PC-3 (cell line): ENCODE data around the gene PPP1R16B. TPM values are rescaled to one million over a fixed set of nuclear protein-coding genes. Genes with fewer than 3 reads are reported as not detected.

Experiments used
- ATAC-seq: fragments of 200-7000 bp; cut with Tn5 transposase; 2 replicates; pipeline ENCODE4 v1.9.1; 2020; ENCODE audit warnings: mild to moderate bottlenecking, moderate library complexity
- BruUV-seq: library from RNA; stranded (reverse); fragments of 400-500 nt; replicated peaks from 2 replicates; lab custom pipeline; 2021; lab: Mats Ljungman, UMichigan
- CTCF ChIA-PET: fragments of 300-600 bp; sonication (Branson Sonifier 250); formaldehyde crosslinking; loops from one replicate; lab custom pipeline; 2022; ENCODE audit warnings: antibody characterized with exemption; lab: Charles Lee
- POLR2A ChIA-PET: fragments of 300-600 bp; sonication (Branson Sonifier 250); formaldehyde crosslinking; loops from one replicate; lab custom pipeline; 2022; ENCODE audit warnings: antibody characterized with exemption; ENCODE audit not compliant: unreplicated experiment; lab: Charles Lee
- DNase-seq: peaks from one replicate; pipeline ENCODE4 v3.0.0-alpha.2; 2015
- H2AFZ ChIP-seq: fragments of 300-600 bp; sonication (generic); 2 replicates; pipeline ENCODE4 v1.6.0; 2016; ENCODE audit warnings: antibody characterized with exemption, low read length
- H3F3A ChIP-seq: fragments of 300-600 bp; sonication (generic); one replicate; pipeline ENCODE4 v1.6.0; 2017; ENCODE audit warnings: antibody characterized with exemption, low read length, control low read depth, mild to moderate bottlenecking; ENCODE audit not compliant: unreplicated experiment
- H3K27ac ChIP-seq: fragments of 300-600 bp; sonication (generic); 2 replicates; pipeline ENCODE4 v1.5.1; 2016; ENCODE audit warnings: mild to moderate bottlenecking, low read length
- H3K27me3 ChIP-seq: fragments of 300-600 bp; sonication (generic); 2 replicates; pipeline ENCODE4 v1.6.1; 2016; ENCODE audit warnings: low read length, mixed read lengths
- H3K36me3 ChIP-seq: fragments of 300-600 bp; sonication (generic); 2 replicates; pipeline ENCODE4 v1.6.1; 2016; ENCODE audit warnings: low read depth, mixed run types, low read length, mixed read lengths
- H3K4me1 ChIP-seq: fragments of 300-600 bp; sonication (generic); 2 replicates; pipeline ENCODE4 v1.5.1; 2016; ENCODE audit warnings: low read length; ENCODE audit not compliant: insufficient read depth
- H3K4me2 ChIP-seq: fragments of 300-600 bp; sonication (generic); 2 replicates; pipeline ENCODE4 v1.6.0; 2016; ENCODE audit warnings: low read length
- H3K4me3 ChIP-seq: fragments of 300-600 bp; sonication (generic); 2 replicates; pipeline ENCODE4 v1.5.1; 2016; ENCODE audit warnings: mild to moderate bottlenecking, low read length, mixed read lengths
- H3K79me2 ChIP-seq: fragments of 300-600 bp; sonication (generic); 2 replicates; pipeline ENCODE4 v1.6.1; 2017; ENCODE audit warnings: low read length, mixed read lengths
- H3K9ac ChIP-seq: fragments of 300-600 bp; sonication (generic); 2 replicates; pipeline ENCODE4 v1.6.0; 2016; ENCODE audit warnings: mild to moderate bottlenecking, low read length
- H3K9me2 ChIP-seq: fragments of 300-600 bp; sonication (generic); replicated peaks from 2 replicates; pipeline ENCODE4 v1.6.1; 2016; ENCODE audit warnings: mixed run types, low read length, mixed read lengths
- H3K9me3 ChIP-seq: fragments of 300-600 bp; sonication (generic); 2 replicates; pipeline ENCODE4 v1.6.1; 2016; ENCODE audit warnings: low read length, mixed read lengths
- H4K20me1 ChIP-seq: fragments of 300-600 bp; sonication (generic); 2 replicates; pipeline ENCODE4 v1.6.1; 2016; ENCODE audit warnings: low read length, mixed read lengths
- CTCF ChIP-seq: fragments of 300-600 bp; sonication (generic); conservative IDR thresholded peaks from 2 replicates; pipeline ENCODE4 v1.5.1; 2017; ENCODE audit warnings: antibody characterized with exemption, low read depth, mild to moderate bottlenecking, low read length
- EZH2 ChIP-seq: fragments of 300-600 bp; sonication (generic); IDR thresholded peaks from one replicate; pipeline ENCODE4 v1.6.1; 2017; ENCODE audit warnings: antibody characterized with exemption, mild to moderate bottlenecking, low read length; ENCODE audit not compliant: unreplicated experiment
- EZH2phosphoT487 ChIP-seq: fragments of 300-600 bp; sonication (generic); IDR thresholded peaks from 2 replicates; pipeline ENCODE4 v1.6.1; 2018; ENCODE audit warnings: mild to moderate bottlenecking, antibody characterized with exemption, low read length, borderline replicate concordance
- intact Hi-C: fragments of 100-400 bp; cut with micrococcal nuclease; formaldehyde crosslinking; loops from 2 replicates; pipeline ENCODE4 v1.9.0; 2023
- total RNA-seq: library from RNA; depleted of rRNA; stranded (reverse); fragments of >200 nt; gene quantifications from 2 replicates; pipeline ENCODE4 v1.2.3, GENCODE V29; 2014

Gene PPP1R16B
- total RNA-seq, 1 experiment from 2014 or later = 0.04 TPM

GRCh38 chr20:38835792-38836191 lies 30.3 kb downstream of the PPP1R16B start:
- no peak for TF ChIP-seq EZH2
- no peak for TF ChIP-seq CTCF
- no peak for TF ChIP-seq EZH2phosphoT487
- H3K4me2 ChIP-seq = no peak overlapping the region
- ATAC-seq = no peak
- CTCF ChIA-PET = no interaction called here
- BruUV-seq = no TSS peak
- peaks cover 25% of the 10 kb centered on the region for H3K27me3 ChIP-seq
- no peak for DNase-seq
- intact Hi-C loops = no loop called here
- H3K36me3 ChIP-seq = no peaks in the 10 kb centered on the region
- no peaks in the 10 kb centered on the region for H3K79me2 ChIP-seq
- H3F3A ChIP-seq = no peaks in the 10 kb centered on the region
- POLR2A ChIA-PET = no interaction called here
- no peak overlapping the region for H2AFZ ChIP-seq
- no peaks in the 10 kb centered on the region for H3K4me1 ChIP-seq
- no peak overlapping the region for H3K27ac ChIP-seq
- no peak overlapping the region for H3K9ac ChIP-seq
- no peaks in the 10 kb centered on the region for H3K9me2 ChIP-seq
- no peak overlapping the region for H3K4me3 ChIP-seq
- H4K20me1 ChIP-seq = no peaks in the 10 kb centered on the region
- H3K9me3 ChIP-seq = no peaks in the 10 kb centered on the region

GRCh38 chr20:38836991-38837390 lies 31.5 kb downstream of the PPP1R16B start:
- POLR2A ChIA-PET = no interaction called here
- Histone ChIP-seq H4K20me1 (no peaks in the 10 kb centered on the region), H3F3A (no peaks in the 10 kb centered on the region), H3K36me3 (no peaks in the 10 kb centered on the region), H2AFZ (no peak overlapping the region), H3K9me3 (no peaks in the 10 kb centered on the region), H3K4me2 (no peak overlapping the region), H3K9me2 (no peaks in the 10 kb centered on the region), H3K9ac (no peak overlapping the region), H3K79me2 (no peaks in the 10 kb centered on the region), H3K27me3 (peaks cover 35% of the 10 kb centered on the region), H3K27ac (no peak overlapping the region), H3K4me3 (no peak overlapping the region), H3K4me1 (no peaks in the 10 kb centered on the region)
- TF ChIP-seq EZH2 (no peak), CTCF (no peak), EZH2phosphoT487 (no peak)
- ATAC-seq = no peak
- no TSS peak for BruUV-seq
- CTCF ChIA-PET = no interaction called here
- intact Hi-C loops = no loop called here
- no peak for DNase-seq

GRCh38 chr20:38838326-38838725 lies 32.8 kb downstream of the PPP1R16B start:
- ATAC-seq (no peak), DNase-seq (no peak)
- Histone ChIP-seq H3K9me3 (no peaks in the 10 kb centered on the region), H3K9me2 (no peaks in the 10 kb centered on the region), H3K4me3 (no peak overlapping the region), H3F3A (no peaks in the 10 kb centered on the region), H3K27ac (no peak overlapping the region), H3K36me3 (no peaks in the 10 kb centered on the region), H3K4me2 (no peak overlapping the region), H3K27me3 (peaks cover 35% of the 10 kb centered on the region), H3K79me2 (no peaks in the 10 kb centered on the region), H2AFZ (no peak overlapping the region), H3K4me1 (no peaks in the 10 kb centered on the region), H4K20me1 (no peaks in the 10 kb centered on the region), H3K9ac (no peak overlapping the region)
- TF ChIP-seq EZH2phosphoT487 (no peak), EZH2 (no peak), CTCF (no peak)
- intact Hi-C loops = no loop called here
- ChIA-PET CTCF (no interaction called here), POLR2A (no interaction called here)
- no TSS peak for BruUV-seq
